Psoas muscle (tissue), 8 donors: ENCODE results near the gene MTA3. TPM values are rescaled to one million over a fixed set of nuclear protein-coding genes. Genes with fewer than 3 reads are reported as not detected.

Experiments used
- ATAC-seq, 4 donors: fragments of 200-7000 bp; cut with Tn5 transposase; one replicate each; pipeline ENCODE4 v1.9.1; 2020; ENCODE audit warnings: moderate library complexity in 3 of 4, mild to moderate bottlenecking in 2 of 4
- DNase-seq, 2 donors: peaks; one replicate each; pipeline ENCODE4 v3.0.0-alpha.2; 2020
- H3K27ac ChIP-seq: fragments of 200-600 bp; one replicate; pipeline ENCODE4 v1.8.0; 2022
- H3K27me3 ChIP-seq, 3 donors: fragments of 200-600 bp in 1 of 3; one replicate each; pipeline versions ENCODE4 v1.6.1 to v1.8.0; 2013 to 2022; ENCODE audit warnings: low read length in 2 of 3, mild to moderate bottlenecking in 2 of 3, moderate library complexity in 1 of 3; ENCODE audit not compliant: insufficient read depth in 3 of 3
- H3K36me3 ChIP-seq, 2 donors: fragments of 200-600 bp in 1 of 2; one replicate each; pipeline versions ENCODE4 v1.6.1 to v1.8.0; 2013 to 2022; ENCODE audit warnings: low read depth in 1 of 2, mild to moderate bottlenecking in 1 of 2, moderate library complexity in 1 of 2; ENCODE audit not compliant: insufficient read depth in 1 of 2
- H3K4me1 ChIP-seq: fragments of 200-600 bp; one replicate; pipeline ENCODE4 v1.8.0; 2022
- H3K4me3 ChIP-seq: fragments of 200-600 bp; one replicate; pipeline ENCODE4 v1.8.0; 2022; ENCODE audit warnings: mild to moderate bottlenecking
- H3K9me3 ChIP-seq: fragments of 200-600 bp; one replicate; pipeline ENCODE4 v1.8.0; 2022
- WGBS, 3 donors: extraction: QIAGEN DNeasy Blood & Tissue Kit; methylation state at CpG; one replicate each; pipeline versions ENCODE4 v1.1.6 to v1.1.7; 2013; 5-methylcytosine and 5-hydroxymethylcytosine counted together
- intact Hi-C, 2 donors: fragments of 100-400 bp; cut with DNase I; formaldehyde crosslinking; loops; one replicate each; pipeline versions ENCODE4 v1.11.0 to v1.14.2; 2022
- polyA plus RNA-seq, 3 donors: library from polyadenylated mRNA; stranded (reverse); fragments of 200-250 nt; gene quantifications; one replicate each; pipeline ENCODE4 v1.2.3, GENCODE V29; 2013
- total RNA-seq, 4 donors: library from RNA; stranded (reverse); fragmentation: NEBNext Ultra II Directional in 2 of 4; extraction: Animal tissue kit (Norgen Biotek cat#: 25700) in 2 of 4; gene quantifications; one replicate each; pipeline versions ENCODE4 v1.2.1 to v1.2.4, GENCODE V29; 2021 to 2023
- TF ChIP-seq, protein P1 (sequence below): fragments of 200-600 bp; IDR thresholded peaks from one replicate; pipeline ENCODE4 v1.8.0; 2022; ENCODE audit warnings: antibody characterized with exemption
- donor health status: healthy with polysubstance abuse.
- donor health status: DM: no; HTN: no; CAD: no; lungs with moderate emphysema.
- donor health status: Bipolar disorder and iron deficiency.
- donor health status: healthy.
- donor health status: DM: yes; HTN: yes; CAD: no.
- donor health status: DM: no; HTN: no; CAD: no.
- donor health status: DM: no; HTN: no; CAD: no.
- donor health status: DM: yes; HTN: yes; CAD: no.

MTA3 gene
- total and polyA plus RNA-seq, 7 donors: 5.3 to 19.8 (median 10.7) TPM

DNA sequence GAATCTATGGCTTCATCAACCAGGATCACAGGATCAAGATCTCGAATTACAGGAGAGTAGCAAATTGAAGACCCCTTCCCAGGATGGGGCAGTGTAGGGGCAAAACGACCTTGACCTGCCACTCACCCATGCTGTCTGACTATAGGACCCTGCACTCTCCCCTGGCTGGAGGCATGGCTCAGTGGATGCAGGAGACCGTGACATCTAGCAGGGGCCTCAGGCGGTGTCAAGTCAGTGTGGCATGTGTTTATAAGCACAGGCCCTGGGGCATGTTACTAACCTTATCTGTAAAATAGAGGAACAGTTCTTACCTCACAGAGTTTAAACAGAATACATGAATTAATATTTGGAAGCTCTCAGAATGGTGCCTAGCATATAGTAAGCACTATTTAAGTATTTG, 220.4 kb downstream of the MTA3 start:
- intact Hi-C loops: no loop called here
- Histone ChIP-seq H3K36me3 (no peaks in the 10 kb centered on the region), H3K9me3 (no peaks in the 10 kb centered on the region), H3K4me1 (no peaks in the 10 kb centered on the region), H3K4me3 (no peak overlapping the region), H3K27ac (no peak overlapping the region), H3K27me3 (peaks cover 0 to 13% (median 2%) of the 10 kb centered on the region in 3 donors)
- no peak for DNase-seq
- no peak for ATAC-seq
- 53 to 74% (median 62%) methylated on average over 4 of the region's 4 CpGs for WGBS, 3 donors
- TF ChIP-seq, protein P1, sequence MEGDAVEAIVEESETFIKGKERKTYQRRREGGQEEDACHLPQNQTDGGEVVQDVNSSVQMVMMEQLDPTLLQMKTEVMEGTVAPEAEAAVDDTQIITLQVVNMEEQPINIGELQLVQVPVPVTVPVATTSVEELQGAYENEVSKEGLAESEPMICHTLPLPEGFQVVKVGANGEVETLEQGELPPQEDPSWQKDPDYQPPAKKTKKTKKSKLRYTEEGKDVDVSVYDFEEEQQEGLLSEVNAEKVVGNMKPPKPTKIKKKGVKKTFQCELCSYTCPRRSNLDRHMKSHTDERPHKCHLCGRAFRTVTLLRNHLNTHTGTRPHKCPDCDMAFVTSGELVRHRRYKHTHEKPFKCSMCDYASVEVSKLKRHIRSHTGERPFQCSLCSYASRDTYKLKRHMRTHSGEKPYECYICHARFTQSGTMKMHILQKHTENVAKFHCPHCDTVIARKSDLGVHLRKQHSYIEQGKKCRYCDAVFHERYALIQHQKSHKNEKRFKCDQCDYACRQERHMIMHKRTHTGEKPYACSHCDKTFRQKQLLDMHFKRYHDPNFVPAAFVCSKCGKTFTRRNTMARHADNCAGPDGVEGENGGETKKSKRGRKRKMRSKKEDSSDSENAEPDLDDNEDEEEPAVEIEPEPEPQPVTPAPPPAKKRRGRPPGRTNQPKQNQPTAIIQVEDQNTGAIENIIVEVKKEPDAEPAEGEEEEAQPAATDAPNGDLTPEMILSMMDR: no peak

DNA sequence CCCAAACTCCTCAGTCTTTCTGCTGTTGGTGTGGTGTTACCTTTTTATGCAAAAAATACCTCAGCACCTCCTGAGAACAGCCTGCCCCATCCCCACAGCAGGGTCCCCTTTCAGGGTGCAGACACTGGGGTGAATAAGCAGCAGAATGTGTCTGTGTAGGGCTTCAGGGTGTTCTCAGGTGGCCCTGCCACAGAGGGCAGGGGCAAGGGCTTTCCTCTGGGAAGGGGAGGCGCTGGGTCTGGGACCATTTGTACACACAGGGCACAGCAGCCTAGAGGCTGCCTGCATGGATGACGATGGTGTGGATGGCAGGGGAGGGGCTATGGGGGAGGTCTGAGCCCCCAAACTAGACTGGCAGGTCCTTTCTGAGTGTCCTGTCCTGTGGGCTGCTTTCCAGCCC, 221.3 kb downstream of the MTA3 start:
- 66 to 80% (median 68%) methylated on average over 2 of the region's 2 CpGs for WGBS, 3 donors
- TF ChIP-seq, protein P1: no peak
- DNase-seq (no peak), ATAC-seq (no peak)
- no peaks in the 10 kb centered on the region for H3K4me1 ChIP-seq
- no peaks in the 10 kb centered on the region for H3K36me3 ChIP-seq
- H3K27ac ChIP-seq: no peak overlapping the region
- intact Hi-C loops: no loop called here
- no peaks in the 10 kb centered on the region for H3K9me3 ChIP-seq
- H3K4me3 ChIP-seq: no peak overlapping the region
- peaks cover 0 to 18% (median 2%) of the 10 kb centered on the region in 3 donors for H3K27me3 ChIP-seq

DNA sequence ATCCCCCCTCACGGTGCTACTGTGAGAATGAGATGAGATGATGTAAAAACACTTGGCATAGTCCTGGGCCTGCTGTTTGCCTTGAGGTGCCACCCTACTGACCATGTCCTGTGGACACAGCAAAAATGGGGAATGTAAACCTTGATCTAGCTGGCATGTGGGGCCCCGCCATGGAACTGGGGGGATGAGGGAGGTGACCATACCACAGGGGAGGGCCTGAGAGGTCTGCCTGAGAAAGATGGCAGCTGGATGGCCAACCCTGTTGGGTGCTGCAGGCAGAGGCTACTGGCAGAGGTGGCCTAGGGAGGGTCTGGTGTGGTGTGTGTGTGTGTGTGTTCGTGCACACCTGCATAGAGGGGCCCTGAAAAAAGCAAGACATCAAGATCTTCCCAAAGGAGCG, 223.2 kb downstream of the MTA3 start:
- DNase-seq (no peak), ATAC-seq (no peak)
- TF ChIP-seq, protein P1: no peak
- H3K4me3 ChIP-seq: peak overlapping the region; percentile 74
- peak overlapping the region; percentile 76 for H3K27ac ChIP-seq
- no peaks in the 10 kb centered on the region for H3K36me3 ChIP-seq
- no peaks in the 10 kb centered on the region for H3K9me3 ChIP-seq
- peaks cover 0 to 18% (median 2%) of the 10 kb centered on the region in 3 donors for H3K27me3 ChIP-seq
- no peaks in the 10 kb centered on the region for H3K4me1 ChIP-seq
- intact Hi-C loops: no loop called here
- 57 to 75% (median 65%) methylated on average over 4 of the region's 4 CpGs for WGBS, 3 donors

DNA sequence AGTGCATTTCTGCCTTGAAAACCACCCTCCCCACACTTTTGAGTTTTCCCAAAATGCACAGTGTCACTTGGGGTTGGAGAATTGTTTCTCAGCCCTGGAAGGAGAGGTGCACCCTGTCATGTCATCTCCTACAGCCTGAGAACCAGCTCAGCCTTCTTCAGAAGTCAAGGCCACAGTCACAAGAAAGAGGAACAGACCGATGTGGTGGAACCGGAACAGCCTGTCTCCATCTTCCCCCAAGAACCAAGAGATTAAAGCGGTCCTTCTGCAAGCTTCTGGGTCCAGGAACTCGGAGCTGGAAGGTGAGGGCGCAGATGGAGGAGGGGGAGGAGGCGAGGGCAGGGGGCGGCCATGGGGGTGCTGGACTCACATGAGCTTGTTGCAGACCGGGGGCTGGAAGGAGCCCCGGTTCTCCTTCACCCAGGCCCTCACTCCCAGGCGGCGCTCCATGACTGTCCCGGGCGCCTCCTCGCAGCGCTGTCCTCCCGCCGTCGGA, 223.7 kb downstream of the MTA3 start:
- WGBS, 3 donors: 21 to 48% (median 29%) methylated on average over 11 to 18 of the region's 18 CpGs
- Histone ChIP-seq H3K9me3 (no peaks in the 10 kb centered on the region), H3K27ac (peak overlapping the region; percentile 76), H3K4me3 (peak overlapping the region; percentile 74), H3K27me3 (peaks cover 0 to 18% (median 2%) of the 10 kb centered on the region in 3 donors), H3K36me3 (no peaks in the 10 kb centered on the region), H3K4me1 (no peaks in the 10 kb centered on the region)
- intact Hi-C loops: no loop called here
- ATAC-seq (peak; percentile 49 to 68 (median 53)), DNase-seq (no peak)
- TF ChIP-seq, protein P1: no peak
